WTC11 (cell line): ENCODE measurements around the gene GLA. TPM values are rescaled to one million over a fixed set of nuclear protein-coding genes. Genes with fewer than 3 reads are reported as not detected.

Source experiments
- ATAC-seq: fragments of 200-7000 bp; cut with Tn5 transposase; 2 replicates; pipeline ENCODE4 v1.10.0; 2021; ENCODE audit warnings: mild to moderate bottlenecking, moderate library complexity
- CTCF ChIA-PET: fragments of 300-600 bp; sonication (Branson Sonifier 250); formaldehyde crosslinking; loops from one replicate; lab custom pipeline; 2021; ENCODE audit warnings: antibody characterized with exemption; lab: Charles Lee
- POLR2A ChIA-PET: fragments of 350-600 bp; sonication (Branson Sonifier 250); formaldehyde crosslinking; loops from one replicate; lab custom pipeline; 2021; ENCODE audit warnings: antibody characterized with exemption; lab: Charles Lee
- DNase-seq: peaks from one replicate; pipeline ENCODE4 v3.0.0; 2021; ENCODE audit warnings: low spot score
- H3K27ac Mint-ChIP-seq: 2 replicates; pipeline ENCODE4 v1.8.0; 2021; ENCODE audit warnings: mixed read lengths
- H3K27me3 Mint-ChIP-seq: 2 replicates; pipeline ENCODE4 v1.8.0; 2021; ENCODE audit warnings: low read depth, mild to moderate bottlenecking, moderate library complexity, mixed read lengths
- H3K36me3 Mint-ChIP-seq: 2 replicates; pipeline ENCODE4 v1.8.0; 2021; ENCODE audit warnings: mixed read lengths
- H3K4me1 Mint-ChIP-seq: 2 replicates; pipeline ENCODE4 v1.8.0; 2022; ENCODE audit warnings: mixed read lengths
- H3K4me3 Mint-ChIP-seq: 2 replicates; pipeline ENCODE4 v1.8.0; 2021; ENCODE audit warnings: mild to moderate bottlenecking, moderate library complexity, mixed read lengths
- H3K9me3 Mint-ChIP-seq: 2 replicates; pipeline ENCODE4 v1.8.0; 2021; ENCODE audit warnings: mixed read lengths
- ARID4B ChIP-seq: sonication (generic); formaldehyde crosslinking; IDR thresholded peaks from 2 replicates; pipeline ENCODE4 v1.8.0; 2023; ENCODE audit warnings: missing genetic modification reagents, mild to moderate bottlenecking, borderline replicate concordance
- ATF3 ChIP-seq: sonication (generic); formaldehyde crosslinking; conservative IDR thresholded peaks from 2 replicates; pipeline ENCODE4 v1.8.1; 2022; ENCODE audit warnings: mild to moderate bottlenecking, missing genetic modification reagents
- CREB1 ChIP-seq: sonication (generic); formaldehyde crosslinking; IDR thresholded peaks from 2 replicates; pipeline ENCODE4 v1.8.0; 2023; ENCODE audit warnings: mild to moderate bottlenecking, missing genetic modification reagents
- CTCF ChIP-seq: fragments of 200-600 bp; IDR thresholded peaks from 2 replicates; pipeline ENCODE4 v1.8.0; 2022; ENCODE audit warnings: antibody characterized with exemption
- ELF4 ChIP-seq: sonication (generic); formaldehyde crosslinking; IDR thresholded peaks from 2 replicates; pipeline ENCODE4 v1.8.1; 2022; ENCODE audit warnings: low read depth, mild to moderate bottlenecking, moderate library complexity, missing genetic modification reagents
- FOXJ3 ChIP-seq: sonication (generic); formaldehyde crosslinking; IDR thresholded peaks from 2 replicates; pipeline ENCODE4 v1.9.0; 2021; ENCODE audit warnings: missing genetic modification reagents, mild to moderate bottlenecking, borderline replicate concordance
- GTF2I ChIP-seq: fragments of 250-450 bp; sonication (Bioruptor Pico); conservative IDR thresholded peaks from 2 replicates; pipeline ENCODE4 v1.4.0; 2021; ENCODE audit warnings: mild to moderate bottlenecking
- JUN ChIP-seq: sonication (generic); formaldehyde crosslinking; IDR thresholded peaks from 2 replicates; pipeline ENCODE4 v1.8.0; 2023; ENCODE audit warnings: mild to moderate bottlenecking, missing genetic modification reagents
- NFATC4 ChIP-seq: fragments of 250-450 bp; sonication (Bioruptor Pico); IDR thresholded peaks from 2 replicates; pipeline ENCODE4 v1.9.0; 2021; ENCODE audit warnings: mild to moderate bottlenecking
- NFYB ChIP-seq: sonication (generic); formaldehyde crosslinking; conservative IDR thresholded peaks from 2 replicates; pipeline ENCODE4 v1.8.0; 2022; ENCODE audit warnings: low read depth, missing genetic modification reagents
- NR1H2 ChIP-seq: sonication (generic); formaldehyde crosslinking; IDR thresholded peaks from 2 replicates; pipeline ENCODE4 v1.9.0; 2021; ENCODE audit warnings: mild to moderate bottlenecking, moderate library complexity, missing genetic modification reagents
- PREB ChIP-seq: sonication (generic); formaldehyde crosslinking; IDR thresholded peaks from 2 replicates; pipeline ENCODE4 v1.8.1; 2022; ENCODE audit warnings: mild to moderate bottlenecking, missing genetic modification reagents, moderate library complexity, borderline replicate concordance
- SMAD4 ChIP-seq: sonication (generic); formaldehyde crosslinking; IDR thresholded peaks from 2 replicates; pipeline ENCODE4 v1.8.0; 2022; ENCODE audit warnings: mild to moderate bottlenecking, missing genetic modification reagents
- ZNF219 ChIP-seq: sonication (generic); formaldehyde crosslinking; IDR thresholded peaks from 2 replicates; pipeline ENCODE4 v1.8.0; 2023; ENCODE audit warnings: missing genetic modification reagents, mild to moderate bottlenecking, borderline replicate concordance
- ZNF317 ChIP-seq: sonication (generic); formaldehyde crosslinking; IDR thresholded peaks from 2 replicates; pipeline ENCODE4 v1.8.1; 2023; ENCODE audit warnings: low read depth, mild to moderate bottlenecking, moderate library complexity, missing genetic modification reagents, borderline replicate concordance
- ZNF416 ChIP-seq: fragments of 250-450 bp; sonication (Bioruptor Pico); IDR thresholded peaks from 2 replicates; pipeline ENCODE4 v1.9.0; 2021; ENCODE audit warnings: mild to moderate bottlenecking, inconsistent platforms
- total RNA-seq: library from RNA; stranded (reverse); gene quantifications from 3 replicates; pipeline ENCODE4 v1.2.3, GENCODE V29; 2021

The GLA gene
- total RNA-seq, 1 experiment from 2014 or later: 44.9 TPM

- no peaks in the 10 kb centered on the region for H3K36me3 Mint-ChIP-seq
- POLR2A ChIA-PET: no interaction called here
- TF ChIP-seq NFATC4 (CRISPR knock-in tag): no peak
- no peak for TF ChIP-seq CTCF
- TF ChIP-seq ZNF416 (CRISPR knock-in tag): no peak
- no peak for TF ChIP-seq CREB1 (CRISPR knock-in tag)
- TF ChIP-seq SMAD4 (CRISPR knock-in tag): no peak
- no peak for TF ChIP-seq ATF3 (CRISPR knock-in tag)
- H3K9me3 Mint-ChIP-seq: no peaks in the 10 kb centered on the region
- H3K27ac Mint-ChIP-seq: no peak overlapping the region
- CTCF ChIA-PET: no interaction called here
- no peaks in the 10 kb centered on the region for H3K4me1 Mint-ChIP-seq
- no peak overlapping the region for H3K4me3 Mint-ChIP-seq
- no peak for ATAC-seq
- no peak for DNase-seq
- no peaks in the 10 kb centered on the region for H3K27me3 Mint-ChIP-seq
Observed at GRCh38 chrX:101452056-101452455, 44.3 kb upstream of the GLA start.

GRCh38 chrX:101450961-101451360, 43.2 kb upstream of the GLA start:
- ChIA-PET CTCF (no interaction called here), POLR2A (no interaction called here)
- H3K27ac Mint-ChIP-seq: no peak overlapping the region
- no peak for ATAC-seq
- no peaks in the 10 kb centered on the region for H3K4me1 Mint-ChIP-seq
- H3K4me3 Mint-ChIP-seq: no peak overlapping the region
- no peaks in the 10 kb centered on the region for H3K27me3 Mint-ChIP-seq
- TF ChIP-seq PREB (CRISPR knock-in tag) (no peak), NR1H2 (no peak), ZNF317 (CRISPR knock-in tag) (no peak), ARID4B (no peak)
- no peaks in the 10 kb centered on the region for H3K9me3 Mint-ChIP-seq
- no peaks in the 10 kb centered on the region for H3K36me3 Mint-ChIP-seq
- no peak for DNase-seq

GRCh38 chrX:101450085-101450484, 42.4 kb upstream of the GLA start:
- Mint-ChIP-seq H3K4me3 (no peak overlapping the region), H3K4me1 (no peaks in the 10 kb centered on the region), H3K27ac (no peak overlapping the region), H3K36me3 (no peaks in the 10 kb centered on the region), H3K27me3 (no peaks in the 10 kb centered on the region), H3K9me3 (no peaks in the 10 kb centered on the region)
- ATAC-seq (no peak), DNase-seq (no peak)
- TF ChIP-seq GTF2I (CRISPR knock-in tag) (no peak), FOXJ3 (CRISPR knock-in tag) (no peak), NFYB (no peak), JUN (CRISPR knock-in tag) (no peak), ELF4 (no peak), ZNF219 (no peak)
- CTCF ChIA-PET: no interaction called here
- POLR2A ChIA-PET: no interaction called here
